AG09309 (cell line): ENCODE data around the gene WBP1.

Source experiments
- DNase-seq: peaks from one replicate; pipeline ENCODE4 v3.0.0-alpha.2; 2010; ENCODE audit warnings: low read depth
- H3K4me3 ChIP-seq: 2 replicates; pipeline ENCODE4 v1.5.1; 2011; ENCODE audit warnings: mild to moderate bottlenecking, low read depth, low read length, moderate library complexity; ENCODE audit not compliant: control insufficient read depth
- CTCF ChIP-seq: IDR thresholded peaks from 2 replicates; pipeline ENCODE4 v1.5.1; 2011; ENCODE audit warnings: mild to moderate bottlenecking, low read depth, low read length, inconsistent platforms; ENCODE audit not compliant: insufficient read depth, control insufficient read depth; ENCODE audit errors: missing control alignments

WBP1 gene

GRCh38 chr2:74502720-74503505, 44.7 kb downstream of the WBP1 start:
- DNase-seq = peak; percentile 34
- peak; percentile 34 for TF ChIP-seq CTCF
- peak overlapping the region; percentile 65 for H3K4me3 ChIP-seq

- peak overlapping the region; percentile 65 for H3K4me3 ChIP-seq
- DNase-seq = no peak
- TF ChIP-seq CTCF = no peak
These were observed 45.6 kb downstream of the WBP1 start for GRCh38 chr2:74503506-74504475.

- TF ChIP-seq CTCF = no peak
- DNase-seq = no peak
- H3K4me3 ChIP-seq = no peak overlapping the region
These were observed 46.4 kb downstream of the WBP1 start for GRCh38 chr2:74504591-74504990.

- DNase-seq = no peak
- TF ChIP-seq CTCF = no peak
- H3K4me3 ChIP-seq = peak overlapping the region; percentile 26
These were observed 47.4 kb downstream of the WBP1 start for GRCh38 chr2:74505448-74506246.

- peak within 1 kb of the TSS; percentile 84 for H3K4me3 ChIP-seq
- peak; percentile 53 for TF ChIP-seq CTCF
- peak; percentile 93 for DNase-seq
These were observed 49.1 kb downstream of the WBP1 start, which contains the start of gene PCGF1 for GRCh38 chr2:74507145-74507925. TSS of gene PCGF1 (minus strand) at chr2:74507695. CDS start at chr2:74507668, 27 bp downstream.
